HT-29 (cell line): ENCODE results near the gene COL23A1. TPM values are rescaled to one million over a fixed set of nuclear protein-coding genes. Genes with fewer than 3 reads are reported as not detected.

ENCODE experiments used
- DNase-seq: peaks from one replicate; pipeline ENCODE4 v3.0.0-alpha.2; 2015; ENCODE audit warnings: low spot score
- total RNA-seq: library from RNA; depleted of rRNA; stranded (reverse); fragments of >200 nt; shearing (Covaris generic); gene quantifications from 2 replicates; pipeline ENCODE4 v1.2.3, GENCODE V29; 2014

COL23A1 gene
- total RNA-seq, 1 experiment from 2014 or later: not detected

DNA sequence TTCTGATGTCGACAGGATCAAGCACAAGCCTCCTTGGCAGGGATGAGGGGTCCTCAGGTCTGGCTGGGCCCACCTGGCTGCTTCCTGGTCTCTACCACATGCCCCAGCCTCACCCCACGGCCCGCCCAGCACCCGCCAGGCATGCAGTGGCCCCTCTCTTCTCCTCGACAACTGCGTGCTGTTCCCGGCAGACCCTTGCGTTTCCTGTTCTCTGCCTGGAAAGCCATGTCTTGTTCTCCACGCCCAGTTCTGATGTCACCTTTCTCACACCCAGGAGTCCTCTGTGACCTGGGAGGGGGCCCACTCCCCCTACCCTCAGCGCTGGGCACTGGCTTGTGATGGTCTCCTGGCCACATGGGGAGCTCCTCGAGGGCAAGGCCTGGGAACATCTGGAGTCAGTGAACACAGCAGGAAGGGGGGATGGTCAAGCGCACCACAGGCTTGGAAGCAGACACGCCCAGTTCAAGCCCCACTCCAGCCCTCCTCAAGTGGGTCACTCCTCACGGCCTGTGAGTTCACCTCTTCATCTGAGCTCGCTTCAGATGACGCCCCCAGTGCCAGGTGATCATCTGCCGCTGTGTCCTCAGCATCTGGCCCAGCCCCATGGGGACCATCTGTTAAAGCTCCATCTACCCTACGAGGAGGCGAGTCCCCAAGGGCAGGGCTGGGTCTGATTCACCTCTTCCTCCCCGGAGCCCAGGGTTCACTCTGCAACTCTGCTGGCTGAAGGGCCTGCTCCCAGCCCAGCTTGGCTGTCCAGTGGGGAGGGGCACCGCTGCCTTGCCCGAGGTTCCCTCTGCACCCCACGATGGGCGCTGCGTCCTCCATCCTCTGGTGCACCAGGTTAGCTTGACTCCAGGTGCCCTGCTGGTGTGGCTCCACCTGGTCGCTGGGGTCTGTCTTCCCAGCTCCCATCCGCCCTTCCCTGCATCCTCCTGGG, 224.4 kb downstream of the COL23A1 start:
- DNase-seq: no peak

GRCh38 chr5:178364326-178364675, 225.9 kb downstream of the COL23A1 start:
- DNase-seq: no peak

- no peak for DNase-seq
Observed at GRCh38 chr5:178363501-178364325, 226.5 kb downstream of the COL23A1 start.

- DNase-seq: no peak
Observed at GRCh38 chr5:178361657-178362445, 228.3 kb downstream of the COL23A1 start.

DNA sequence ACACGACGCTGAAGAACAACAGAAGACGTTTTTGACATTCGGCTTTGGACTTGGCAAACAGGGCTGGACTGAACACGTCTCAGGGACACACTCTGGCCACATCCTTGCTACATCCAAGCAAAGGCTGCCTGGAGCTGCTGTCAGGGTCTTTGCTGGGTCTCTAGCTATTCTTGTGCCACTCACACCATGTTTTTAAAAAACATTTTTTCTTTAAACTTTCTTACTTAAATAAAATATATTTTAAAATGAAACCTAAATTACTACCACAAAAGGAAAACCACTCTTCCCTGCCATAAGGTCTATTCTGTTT, 229.3 kb downstream of the COL23A1 start:
- no peak for DNase-seq

- DNase-seq: no peak
Observed at GRCh38 chr5:178360222-178360925, 229.8 kb downstream of the COL23A1 start.

- DNase-seq: no peak
Observed at GRCh38 chr5:178359738-178360137, 230.5 kb downstream of the COL23A1 start.

DNA sequence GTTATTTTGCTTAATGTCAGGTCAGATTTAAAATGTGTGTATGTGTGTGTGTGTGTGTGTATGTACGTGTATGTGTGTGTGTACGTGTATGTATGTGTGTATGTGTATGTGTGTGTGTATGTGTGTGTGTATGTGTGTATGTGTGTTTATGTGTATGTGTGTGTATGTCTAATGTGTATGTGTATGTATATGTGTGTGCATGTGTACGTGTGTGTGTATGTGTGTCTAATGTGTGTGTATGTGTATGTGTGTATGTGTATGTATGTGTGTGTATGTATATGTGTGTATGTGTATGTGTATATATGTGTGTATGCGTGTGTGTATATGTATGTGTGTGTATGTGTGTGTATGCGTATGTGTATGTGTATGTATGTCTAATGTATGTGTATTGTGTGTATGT, 232.5 kb downstream of the COL23A1 start:
- no peak for DNase-seq

DNA sequence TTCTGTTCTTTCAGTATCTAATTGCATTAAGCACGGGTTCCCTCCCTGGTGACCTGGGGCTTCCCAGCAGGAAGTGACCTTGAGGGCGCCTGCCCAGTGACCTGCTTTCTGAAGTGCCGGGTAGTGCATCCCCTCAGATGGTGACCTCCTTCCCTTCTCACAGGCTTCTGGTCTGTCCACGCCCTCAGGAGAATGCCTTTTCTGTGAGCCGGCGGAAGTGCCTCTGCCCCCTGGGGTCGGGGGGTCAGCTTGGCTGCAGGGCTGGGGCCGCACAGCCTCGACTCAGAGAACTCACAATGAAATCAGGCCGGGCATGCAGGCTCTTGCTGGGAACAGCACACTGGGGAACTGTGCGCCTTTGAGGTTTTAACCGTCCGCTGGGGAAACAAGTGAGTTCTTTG, 233.1 kb downstream of the COL23A1 start:
- no peak for DNase-seq

DNA sequence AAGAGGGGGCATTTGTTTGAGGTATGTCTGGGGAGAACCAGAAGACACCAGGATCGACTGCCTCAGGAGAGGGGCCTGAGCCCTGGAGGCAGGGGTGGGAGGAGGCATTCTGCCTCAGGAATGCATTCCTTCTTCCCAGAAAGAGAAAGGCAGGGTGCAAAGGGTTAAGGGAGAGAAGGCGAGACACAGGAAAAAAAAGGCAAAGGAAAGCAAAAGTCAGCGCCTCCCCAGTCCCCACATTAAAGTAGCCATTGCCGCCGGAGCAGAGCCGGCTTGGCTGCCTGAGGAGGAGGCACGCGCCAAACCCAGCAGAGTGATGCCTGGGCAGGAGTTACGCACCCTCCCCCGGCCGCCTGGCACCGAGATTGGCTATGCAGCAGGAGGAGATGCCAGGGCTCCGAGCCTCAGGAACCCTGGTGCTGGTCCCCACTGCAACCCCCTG, 233.7 kb downstream of the COL23A1 start:
- no peak for DNase-seq

DNA sequence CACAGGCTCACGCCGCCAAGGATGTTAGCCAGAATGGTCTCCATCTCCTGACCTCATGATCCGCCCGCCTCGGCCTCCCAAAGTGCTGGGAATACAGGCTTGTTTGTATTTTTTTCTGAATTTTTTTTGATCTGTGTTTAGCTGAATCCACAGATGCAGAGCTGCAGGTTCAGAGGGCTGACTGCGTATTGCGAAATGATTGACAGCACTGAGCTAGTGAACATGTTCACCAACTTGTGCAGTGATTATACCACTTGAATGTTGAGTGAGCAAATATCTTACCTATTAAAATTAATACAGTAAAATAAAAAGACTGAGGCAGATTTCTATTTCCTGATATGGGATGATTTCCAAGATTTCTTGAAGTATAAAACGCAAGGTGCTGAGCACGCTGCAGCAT, 234.5 kb downstream of the COL23A1 start:
- no peak for DNase-seq

GRCh38 chr5:178353461-178353860, 236.7 kb downstream of the COL23A1 start:
- DNase-seq: no peak

GRCh38 chr5:178352035-178352349, 238.2 kb downstream of the COL23A1 start:
- no peak for DNase-seq

DNA sequence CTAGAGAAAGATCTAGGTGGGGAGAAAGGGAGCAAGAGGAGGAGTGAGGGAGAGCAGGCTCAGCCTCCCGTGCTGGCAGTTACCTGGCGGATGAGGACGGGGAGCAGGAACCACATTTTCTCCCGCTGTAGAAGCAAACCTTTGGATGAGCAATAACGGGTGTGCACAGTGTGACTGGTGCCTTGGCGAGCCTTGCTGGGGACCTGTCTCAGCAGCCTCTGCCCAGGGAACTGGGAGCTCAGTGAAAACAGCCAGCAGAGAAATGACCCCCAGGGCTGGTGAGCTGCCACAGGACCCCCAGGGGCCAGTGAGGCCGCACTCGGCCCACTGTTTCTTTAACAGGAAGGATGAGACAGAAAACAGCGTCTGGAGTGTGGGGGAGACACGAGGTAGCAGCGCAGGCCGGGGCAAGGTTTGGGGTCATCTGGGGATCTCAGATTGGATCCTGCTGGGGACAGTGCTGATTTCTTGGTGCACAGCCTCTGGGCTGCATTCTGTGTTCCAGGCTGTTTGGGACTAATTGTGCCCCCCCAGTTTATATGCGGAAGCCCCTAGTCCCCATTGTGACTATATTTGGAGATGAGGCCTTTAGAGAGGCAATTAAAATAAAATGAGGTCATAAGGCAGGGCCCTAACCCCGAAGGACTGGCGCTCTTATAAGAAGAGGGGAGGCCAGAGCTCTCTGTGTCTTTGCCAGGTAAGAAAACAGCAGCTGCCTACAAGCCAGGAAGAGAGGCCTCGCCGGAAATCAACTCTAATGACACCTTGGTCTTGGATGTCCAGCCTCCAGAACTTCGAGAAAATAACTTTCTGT, 238.8 kb downstream of the COL23A1 start:
- DNase-seq: no peak

DNA sequence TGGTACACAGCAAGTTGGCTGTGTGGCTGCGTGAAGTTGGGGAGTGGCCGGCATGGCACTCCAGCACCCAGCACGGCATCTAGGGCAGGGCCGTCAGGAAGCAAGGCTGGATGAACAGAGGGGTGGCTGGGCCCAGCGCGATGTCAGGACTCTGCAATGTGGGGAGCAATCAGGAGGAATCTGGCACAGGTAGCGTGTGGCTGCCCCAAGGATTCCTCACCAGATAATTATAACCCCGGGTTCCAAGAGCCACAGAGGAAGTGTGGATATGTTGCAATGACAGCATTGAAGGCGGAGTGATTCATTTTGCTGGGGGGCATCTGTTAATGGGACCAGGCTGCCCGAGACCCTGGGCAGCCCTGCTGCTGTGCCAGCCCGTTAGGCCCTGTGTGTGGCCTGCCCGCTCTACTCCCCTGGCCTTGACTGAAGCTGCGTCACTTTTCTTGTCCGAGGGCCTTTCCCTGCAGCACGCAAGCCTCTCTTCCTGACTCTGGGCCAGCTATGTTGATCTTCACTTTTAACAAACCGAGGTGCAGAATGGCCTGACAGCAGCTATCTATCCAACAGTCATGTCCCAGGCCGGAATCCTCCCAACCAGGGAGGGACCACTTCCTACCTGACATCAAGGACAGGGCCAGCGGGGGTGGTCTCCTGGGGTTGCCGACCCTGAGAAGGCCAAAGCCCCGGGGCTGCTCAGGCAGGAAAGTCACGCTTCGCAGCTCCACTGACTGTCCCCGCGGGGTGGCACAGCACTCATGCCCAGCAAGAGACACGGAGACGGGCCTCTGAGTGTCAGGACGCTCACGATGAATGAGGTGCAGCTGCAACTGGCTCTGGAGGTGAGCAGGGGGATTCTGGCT, 239.6 kb downstream of the COL23A1 start:
- no peak for DNase-seq

- no peak for DNase-seq
Observed at GRCh38 chr5:178349625-178350353, 240.4 kb downstream of the COL23A1 start.

- no peak for DNase-seq
Observed at GRCh38 chr5:178349075-178349511, 241.1 kb downstream of the COL23A1 start.

- DNase-seq: no peak
Observed at GRCh38 chr5:178348356-178349074, 241.7 kb downstream of the COL23A1 start.
